Activated T-cell treated with anti-CD3 and anti-CD28 coated beads, Interleukin-2, amount 50 U/mL, for 72 hours (primary cell): ENCODE data around the gene ZNF492. TPM values are rescaled to one million over a fixed set of nuclear protein-coding genes. Genes with fewer than 3 reads are reported as not detected.
"Not testable (repeated sequence)": the region's sequence is repeated elsewhere in the genome, so short reads cannot be mapped to it uniquely, and the experiment has no call there.

Source experiments
- ATAC-seq, 2 donors: fragments of 150-1000 bp; cut with Tn5 transposase; replicated peaks in 1 of 2; 2 replicates each; pipeline ENCODE4 v1.10.0; 2021; ENCODE audit warnings: moderate library complexity in 2 of 2, mild to moderate bottlenecking in 1 of 2
- DNase-seq, 2 donors: peaks; one replicate each; pipeline ENCODE4 v3.0.0; 2021 to 2022; ENCODE audit warnings: mixed read lengths in 1 of 2
- H3K27ac Mint-ChIP-seq: one replicate; pipeline ENCODE4 v1.8.0; 2022; ENCODE audit warnings: mild to moderate bottlenecking, moderate library complexity, mixed read lengths
- H3K27me3 Mint-ChIP-seq: one replicate; pipeline ENCODE4 v1.8.0; 2022; ENCODE audit warnings: low read depth, mixed read lengths
- H3K36me3 Mint-ChIP-seq, 2 donors: one replicate each; pipeline ENCODE4 v1.8.0; 2022; ENCODE audit warnings: mixed read lengths in 2 of 2, mild to moderate bottlenecking in 1 of 2; ENCODE audit not compliant: insufficient read depth in 2 of 2
- H3K4me1 Mint-ChIP-seq: one replicate; pipeline ENCODE4 v1.8.0; 2022; ENCODE audit warnings: low read depth, mixed read lengths
- H3K4me3 Mint-ChIP-seq, 2 donors: one replicate each; pipeline ENCODE4 v1.8.0; 2022; ENCODE audit warnings: mild to moderate bottlenecking in 2 of 2, mixed read lengths in 2 of 2, moderate library complexity in 2 of 2
- H3K9me3 Mint-ChIP-seq, 2 donors: one replicate each; pipeline ENCODE4 v1.8.0; 2022; ENCODE audit warnings: mixed read lengths in 2 of 2
- total RNA-seq, 2 donors: library from RNA; stranded (reverse); gene quantifications; one replicate each; pipeline ENCODE4 v1.2.3, GENCODE V29; 2022

The ZNF492 gene
- total RNA-seq, 2 donors from 2014 or later = 0.93 to 2.7 TPM

DNA sequence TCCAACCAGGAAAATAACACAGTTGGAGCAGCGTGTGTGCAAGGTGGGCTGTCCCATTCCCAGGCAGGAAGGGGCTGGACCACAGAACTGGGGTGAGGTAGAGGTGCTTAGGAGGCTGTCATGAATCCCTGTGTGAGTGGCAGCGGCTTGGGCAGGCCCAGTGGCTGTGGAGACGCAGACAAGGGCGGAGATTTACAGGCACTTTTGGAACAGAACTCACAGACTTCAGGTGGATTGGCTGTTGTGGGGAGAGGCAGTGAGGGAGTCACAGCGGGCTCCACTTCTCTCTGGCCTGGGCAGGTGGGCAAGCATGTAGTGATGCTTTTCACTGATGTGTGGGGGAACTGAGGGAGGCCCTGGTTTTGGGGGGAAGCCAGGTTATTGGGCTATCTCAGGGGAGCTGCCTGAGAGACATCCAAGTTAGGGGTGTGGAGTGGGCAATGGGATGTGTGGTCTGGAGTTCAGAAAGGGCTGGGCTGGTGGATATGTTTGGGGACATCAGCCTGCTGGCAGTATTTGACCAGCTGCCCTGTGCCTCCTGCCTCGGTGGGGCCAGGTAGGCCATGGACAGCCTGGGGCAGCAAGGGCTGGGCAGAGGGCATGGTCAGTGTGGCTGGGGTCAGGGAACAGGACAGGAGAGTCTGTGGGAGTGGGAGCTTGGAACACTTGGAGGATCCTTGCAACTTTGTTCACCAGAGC, 27.0 kb upstream of the ZNF492 start:
- peaks cover 6 to 15% of the 10 kb centered on the region in 2 donors for H3K36me3 Mint-ChIP-seq
- H3K27me3 Mint-ChIP-seq = no peaks in the 10 kb centered on the region
- no peaks in the 10 kb centered on the region for H3K4me1 Mint-ChIP-seq
- ATAC-seq (no peak), DNase-seq (no peak)
- H3K4me3 Mint-ChIP-seq = no peak overlapping the region
- H3K27ac Mint-ChIP-seq = no peak overlapping the region
- peaks cover 8 to 10% of the 10 kb centered on the region in 2 donors for H3K9me3 Mint-ChIP-seq

DNA sequence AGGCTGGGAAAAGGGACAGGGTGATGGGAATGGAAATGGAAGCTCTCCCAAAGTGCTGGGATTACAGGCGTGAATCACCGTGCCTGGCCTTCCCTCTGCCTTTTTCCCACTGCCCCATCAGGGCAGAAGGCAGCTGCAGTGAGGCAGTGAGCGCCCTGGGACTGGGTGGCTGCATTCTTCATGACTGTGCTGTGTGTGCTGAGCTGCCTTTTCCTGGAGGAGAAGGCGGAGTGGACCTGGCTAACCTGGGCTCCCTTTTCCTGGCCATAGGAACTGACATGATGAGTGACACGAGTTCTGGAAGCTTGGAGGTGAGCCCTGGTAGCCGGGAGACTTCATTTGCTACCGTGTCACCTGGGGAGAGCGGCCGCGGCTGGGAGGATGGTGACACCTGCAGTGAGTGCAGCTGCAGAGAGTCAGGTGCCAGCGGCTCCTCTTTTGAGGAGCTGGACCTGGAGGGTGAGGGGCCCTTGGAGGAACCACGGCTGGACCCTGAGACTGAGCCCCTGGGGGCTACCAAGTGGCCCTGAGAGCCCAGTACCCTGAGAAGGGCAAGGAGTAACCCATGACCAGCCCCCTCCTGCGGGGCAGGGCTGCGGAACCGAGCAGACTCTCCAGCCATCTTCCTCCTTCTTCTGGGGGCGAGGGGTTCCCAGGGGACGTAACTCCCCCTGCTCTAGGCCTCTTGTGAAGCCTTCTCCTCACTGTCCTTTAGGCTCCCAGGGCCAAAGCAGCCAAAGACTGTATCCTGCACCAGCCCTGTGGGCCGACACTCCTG, 26.3 kb upstream of the ZNF492 start:
- Mint-ChIP-seq H3K27me3 (no peaks in the 10 kb centered on the region), H3K36me3 (peaks cover 6 to 14% of the 10 kb centered on the region in 2 donors), H3K4me1 (no peaks in the 10 kb centered on the region), H3K4me3 (no peak overlapping the region), H3K27ac (no peak overlapping the region), H3K9me3 (peaks cover 7 to 10% of the 10 kb centered on the region in 2 donors)
- DNase-seq = no peak
- no peak for ATAC-seq

DNA sequence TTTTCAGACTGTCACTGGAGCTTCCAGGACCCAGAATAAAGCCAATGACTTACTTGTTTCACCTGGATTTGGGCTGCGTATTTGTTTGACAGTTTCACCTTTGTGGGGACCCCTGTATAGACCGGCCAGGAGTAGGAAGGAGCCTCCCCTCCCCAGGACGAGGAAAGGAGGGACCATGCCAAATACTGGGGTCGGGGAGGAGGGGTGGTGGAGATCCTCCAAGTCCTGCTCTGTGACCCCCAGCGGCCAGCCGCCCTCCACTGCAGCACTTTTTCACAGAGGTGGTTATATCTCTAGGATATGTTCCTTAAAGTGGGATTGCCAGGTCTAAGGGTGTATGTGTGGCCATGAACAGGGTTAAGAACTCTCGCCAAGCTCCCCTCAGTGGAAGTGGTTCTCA, 25.7 kb upstream of the ZNF492 start:
- Mint-ChIP-seq H3K4me3 (no peak overlapping the region), H3K36me3 (peaks cover 6 to 14% of the 10 kb centered on the region in 2 donors), H3K27ac (no peak overlapping the region), H3K27me3 (no peaks in the 10 kb centered on the region), H3K9me3 (peaks cover 7 to 10% of the 10 kb centered on the region in 2 donors), H3K4me1 (no peaks in the 10 kb centered on the region)
- no peak for DNase-seq
- ATAC-seq = no peak

DNA sequence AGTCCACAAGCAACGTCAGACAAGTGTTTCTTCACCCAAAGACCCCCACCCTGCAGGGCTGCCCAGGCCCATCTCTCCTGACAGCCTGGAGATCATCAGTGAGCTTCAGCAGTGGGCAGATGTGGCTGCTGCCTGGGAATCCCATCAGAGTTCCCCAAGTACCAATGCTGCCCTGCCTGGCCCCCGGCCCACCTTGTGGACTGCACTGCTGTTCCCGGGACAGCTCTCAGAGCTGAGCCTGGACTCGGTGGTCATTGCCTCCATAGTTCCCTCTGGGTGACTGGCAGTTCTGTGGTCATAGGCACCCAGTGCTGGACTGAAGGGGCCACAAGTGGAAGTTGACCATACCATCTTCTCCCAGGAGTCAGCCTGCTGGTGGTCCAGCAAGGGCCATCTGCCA, 24.5 kb upstream of the ZNF492 start:
- Mint-ChIP-seq H3K36me3 (peaks cover 6 to 14% of the 10 kb centered on the region in 2 donors), H3K4me3 (no peak overlapping the region)

DNA sequence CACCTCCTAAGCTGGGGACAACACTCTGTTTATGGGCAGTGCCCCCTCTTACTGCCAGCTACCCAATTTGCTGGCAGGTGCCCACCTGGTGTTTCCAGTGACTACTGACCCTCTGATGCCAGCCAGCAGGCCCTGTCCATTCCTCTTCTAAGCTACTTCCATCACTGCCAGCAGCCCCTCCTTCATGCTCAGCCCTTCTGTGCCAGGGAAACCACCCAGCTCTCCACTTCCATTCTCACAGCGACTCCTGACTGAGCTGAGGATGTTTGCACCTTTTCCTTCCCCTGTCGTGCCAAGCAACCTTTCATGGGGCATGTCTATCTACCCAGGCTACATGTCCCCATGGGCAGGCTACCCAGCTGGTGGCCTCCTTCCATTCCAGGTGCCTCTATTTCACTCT, 24.0 kb upstream of the ZNF492 start:
- H3K36me3 Mint-ChIP-seq = peaks cover 6 to 14% of the 10 kb centered on the region in 2 donors
- H3K27ac Mint-ChIP-seq = no peak overlapping the region
- no peak overlapping the region for H3K4me3 Mint-ChIP-seq
- no peaks in the 10 kb centered on the region for H3K4me1 Mint-ChIP-seq
- ATAC-seq (no peak), DNase-seq (no peak)
- H3K9me3 Mint-ChIP-seq = peaks cover 7 to 13% of the 10 kb centered on the region in 2 donors
- H3K27me3 Mint-ChIP-seq = no peaks in the 10 kb centered on the region

More for the DNA sequence above, 24.5 kb upstream of the ZNF492 start:
- ATAC-seq = no peak
- Mint-ChIP-seq H3K9me3 (peaks cover 7 to 13% of the 10 kb centered on the region in 2 donors), H3K4me1 (no peaks in the 10 kb centered on the region), H3K27ac (no peak overlapping the region), H3K27me3 (no peaks in the 10 kb centered on the region)
- no peak for DNase-seq

DNA sequence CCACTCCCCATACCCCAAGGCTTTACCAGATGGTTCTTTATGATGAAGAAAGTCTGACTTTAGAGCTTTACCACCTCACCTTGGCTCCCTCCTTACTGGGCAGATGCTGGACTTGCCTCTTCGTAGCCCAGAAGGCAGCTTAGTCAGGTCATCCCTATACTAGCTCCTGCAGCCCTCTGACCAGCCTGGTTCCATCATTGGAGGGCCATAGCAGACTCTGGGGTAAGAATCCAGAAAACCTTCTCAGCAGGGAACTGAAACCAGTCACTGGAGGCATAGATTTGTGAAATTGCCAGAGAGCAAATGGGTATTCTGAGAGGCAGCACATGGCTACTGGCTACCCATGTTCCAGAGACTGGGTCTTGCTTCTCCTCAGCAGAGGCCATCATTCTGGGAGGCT, 21.8 kb upstream of the ZNF492 start:
- H3K36me3 Mint-ChIP-seq = peaks cover 5 to 7% of the 10 kb centered on the region in 2 donors
- ATAC-seq (no peak), DNase-seq (no peak)
- no peak overlapping the region for H3K27ac Mint-ChIP-seq
- H3K4me1 Mint-ChIP-seq = no peaks in the 10 kb centered on the region
- no peak overlapping the region for H3K4me3 Mint-ChIP-seq
- no peaks in the 10 kb centered on the region for H3K27me3 Mint-ChIP-seq
- H3K9me3 Mint-ChIP-seq = peaks cover 3 to 8% of the 10 kb centered on the region in 2 donors

DNA sequence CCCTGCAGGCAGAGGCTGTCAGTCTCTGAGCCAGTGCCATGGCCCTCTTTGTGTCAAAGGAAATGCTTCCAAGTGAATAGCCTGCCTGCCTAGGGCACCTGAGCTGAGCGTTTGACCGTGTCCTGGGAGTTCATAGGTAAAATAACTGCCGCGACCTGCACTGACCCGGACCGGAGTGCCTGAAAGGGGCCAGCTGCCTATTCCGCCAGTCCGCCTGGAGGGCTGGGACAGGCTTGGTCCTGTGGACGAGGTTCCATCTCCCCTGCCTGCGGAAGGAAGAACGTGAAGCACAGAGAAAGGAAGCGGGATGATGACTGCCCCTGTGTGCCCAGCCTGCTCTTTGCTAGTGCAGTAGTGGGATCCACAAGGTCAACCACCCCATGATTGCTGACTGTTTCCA, 17.5 kb upstream of the ZNF492 start:
- Mint-ChIP-seq H3K4me3 (no peak overlapping the region), H3K36me3 (peaks cover 3 to 7% of the 10 kb centered on the region in 2 donors), H3K9me3 (peaks cover 4 to 8% of the 10 kb centered on the region in 2 donors), H3K27ac (no peak overlapping the region), H3K27me3 (no peaks in the 10 kb centered on the region), H3K4me1 (no peaks in the 10 kb centered on the region)
- DNase-seq (no peak), ATAC-seq (no peak)

DNA sequence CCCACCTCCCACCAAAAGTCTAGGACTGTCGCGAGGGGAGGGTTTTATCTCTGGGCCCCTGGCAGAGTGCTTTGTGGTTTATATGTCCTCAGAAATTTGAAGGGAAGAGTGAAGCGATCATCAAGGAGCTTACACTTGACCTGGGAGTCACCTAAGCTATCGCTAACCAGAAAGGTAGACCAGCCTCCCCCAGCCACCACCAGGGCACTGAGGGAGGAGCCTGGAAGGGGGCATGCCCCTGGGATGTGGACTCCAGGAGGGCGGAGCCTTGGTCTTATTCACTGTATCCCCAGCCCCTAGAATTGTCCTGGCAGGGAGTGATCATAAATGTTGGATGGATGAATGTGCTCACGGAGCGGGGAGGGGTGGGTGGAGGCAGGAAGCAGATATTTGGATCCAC, 16.9 kb upstream of the ZNF492 start:
- not testable (repeated sequence) for H3K27ac Mint-ChIP-seq, H3K4me1 Mint-ChIP-seq, H3K9me3 Mint-ChIP-seq

DNA sequence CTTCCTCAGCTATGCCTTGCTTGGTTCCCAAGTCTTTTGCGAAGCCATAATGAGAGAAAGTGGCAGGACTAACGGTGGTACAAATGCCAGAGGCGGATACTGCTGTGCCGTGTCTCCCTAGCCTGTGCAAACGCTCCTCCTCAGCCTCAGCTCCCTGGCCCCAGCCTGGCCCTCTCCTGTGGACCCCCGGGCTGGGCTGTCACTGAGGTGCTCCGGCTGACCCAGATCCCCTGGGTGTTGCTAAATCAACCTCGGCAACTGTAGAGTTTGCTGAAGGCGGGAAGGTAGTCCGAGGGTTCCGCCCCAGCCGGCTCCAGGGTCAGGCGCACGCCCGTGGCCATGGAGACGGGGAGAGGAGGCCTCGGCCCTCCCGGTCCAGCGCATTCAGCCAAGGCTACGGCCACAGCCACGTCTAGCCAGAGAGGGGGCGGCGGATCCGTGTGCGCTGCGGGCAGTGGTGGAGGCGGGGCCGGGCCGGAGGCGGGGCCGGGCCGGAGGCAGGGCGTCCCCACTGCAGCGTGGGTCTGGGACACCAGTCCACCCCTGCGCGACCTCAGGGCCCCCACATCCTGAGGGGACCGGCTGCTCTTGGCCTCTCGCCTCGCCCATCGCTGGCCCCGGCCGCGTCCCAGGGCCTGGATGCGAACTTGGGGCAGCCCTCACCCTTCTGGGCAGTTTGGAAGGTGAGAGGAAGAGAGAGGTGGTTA, 16.4 kb upstream of the ZNF492 start:
- ATAC-seq (no peak), DNase-seq (no peak)
- no peak overlapping the region for H3K27ac Mint-ChIP-seq
- H3K4me3 Mint-ChIP-seq = no peak overlapping the region
- H3K36me3 Mint-ChIP-seq = peaks cover 3 to 7% of the 10 kb centered on the region in 2 donors
- H3K27me3 Mint-ChIP-seq = no peaks in the 10 kb centered on the region
- H3K9me3 Mint-ChIP-seq = peaks cover 2 to 9% of the 10 kb centered on the region in 2 donors
- no peaks in the 10 kb centered on the region for H3K4me1 Mint-ChIP-seq

More for the DNA sequence above, 16.9 kb upstream of the ZNF492 start:
- not testable (repeated sequence) for H3K27me3 Mint-ChIP-seq, ATAC-seq, DNase-seq, H3K36me3 Mint-ChIP-seq, H3K4me3 Mint-ChIP-seq

DNA sequence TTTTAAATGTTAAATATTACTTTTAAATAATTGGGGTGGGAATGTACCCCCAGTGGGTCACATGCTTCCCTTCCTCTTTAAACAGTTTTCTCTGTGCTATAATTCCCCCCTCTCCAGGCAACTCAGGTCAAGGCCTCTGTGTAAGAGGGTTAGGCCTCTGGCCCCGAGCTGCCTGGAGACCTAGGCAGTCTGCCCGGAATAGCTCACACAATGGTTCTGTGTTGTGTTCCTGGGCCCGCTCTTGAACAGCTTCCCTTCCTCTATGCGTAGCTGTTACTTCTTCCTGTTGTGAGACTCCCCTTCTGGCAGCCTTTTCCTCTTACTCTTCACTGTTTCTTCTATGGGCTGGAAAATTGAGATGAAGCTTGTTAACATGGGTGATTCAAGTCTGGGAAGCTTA, 14.8 kb upstream of the ZNF492 start:
- H3K4me1 Mint-ChIP-seq = no peaks in the 10 kb centered on the region
- H3K4me3 Mint-ChIP-seq = no peak overlapping the region
- H3K9me3 Mint-ChIP-seq = peaks cover 2 to 5% of the 10 kb centered on the region in 2 donors
- peaks cover 3 to 10% of the 10 kb centered on the region in 2 donors for H3K36me3 Mint-ChIP-seq
- no peak for ATAC-seq
- no peaks in the 10 kb centered on the region for H3K27me3 Mint-ChIP-seq
- DNase-seq = no peak
- no peak overlapping the region for H3K27ac Mint-ChIP-seq

DNA sequence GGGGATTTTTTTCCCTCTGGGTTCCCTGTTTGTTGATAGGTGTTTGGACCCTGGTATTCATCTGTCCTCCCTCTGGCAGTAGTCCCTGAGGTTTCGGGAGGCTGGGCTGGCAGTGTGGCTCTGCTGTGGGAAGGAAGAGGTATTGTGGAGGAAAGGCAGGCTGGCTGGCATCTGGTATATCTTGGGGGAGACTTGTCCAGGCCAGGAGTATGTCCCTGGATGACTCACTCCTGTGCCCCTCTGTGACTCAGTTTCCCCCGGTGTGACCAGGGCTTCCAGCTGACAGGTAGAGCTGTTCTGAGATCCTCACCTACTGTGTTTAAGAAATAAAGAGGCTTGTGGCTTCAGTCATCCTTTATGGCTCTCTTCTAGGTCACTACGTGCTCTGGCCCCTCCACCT, 14.2 kb upstream of the ZNF492 start:
- DNase-seq = no peak
- Mint-ChIP-seq H3K4me1 (no peaks in the 10 kb centered on the region), H3K4me3 (no peak overlapping the region), H3K27me3 (no peaks in the 10 kb centered on the region), H3K9me3 (peaks cover 2 to 5% of the 10 kb centered on the region in 2 donors), H3K36me3 (peaks cover 3 to 10% of the 10 kb centered on the region in 2 donors), H3K27ac (no peak overlapping the region)
- no peak for ATAC-seq

DNA sequence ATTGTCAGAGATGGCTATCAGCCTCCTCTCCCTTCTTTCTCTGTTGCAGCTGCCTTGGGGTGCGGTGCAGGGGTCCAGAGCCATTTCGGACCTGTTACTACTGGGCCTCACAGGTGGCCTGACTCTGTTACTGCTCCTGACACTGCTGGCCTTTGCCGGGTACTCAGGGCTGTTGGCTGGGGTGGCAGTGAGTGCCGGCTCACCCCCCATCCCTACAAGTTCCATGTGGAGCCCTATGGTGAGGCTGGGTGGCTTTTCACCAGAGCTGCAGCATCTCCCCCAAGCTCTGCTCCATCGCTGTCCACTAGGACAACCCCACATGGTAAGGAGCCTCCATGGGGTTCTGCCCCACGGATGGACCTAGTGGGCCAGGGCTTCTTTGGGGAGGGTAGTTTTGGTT, 13.7 kb upstream of the ZNF492 start:
- Mint-ChIP-seq H3K27me3 (no peaks in the 10 kb centered on the region), H3K27ac (no peak overlapping the region), H3K4me1 (no peaks in the 10 kb centered on the region), H3K9me3 (peaks cover 2 to 5% of the 10 kb centered on the region in 2 donors), H3K36me3 (peaks cover 3 to 10% of the 10 kb centered on the region in 2 donors), H3K4me3 (no peak overlapping the region)
- no peak for DNase-seq
- ATAC-seq = no peak

DNA sequence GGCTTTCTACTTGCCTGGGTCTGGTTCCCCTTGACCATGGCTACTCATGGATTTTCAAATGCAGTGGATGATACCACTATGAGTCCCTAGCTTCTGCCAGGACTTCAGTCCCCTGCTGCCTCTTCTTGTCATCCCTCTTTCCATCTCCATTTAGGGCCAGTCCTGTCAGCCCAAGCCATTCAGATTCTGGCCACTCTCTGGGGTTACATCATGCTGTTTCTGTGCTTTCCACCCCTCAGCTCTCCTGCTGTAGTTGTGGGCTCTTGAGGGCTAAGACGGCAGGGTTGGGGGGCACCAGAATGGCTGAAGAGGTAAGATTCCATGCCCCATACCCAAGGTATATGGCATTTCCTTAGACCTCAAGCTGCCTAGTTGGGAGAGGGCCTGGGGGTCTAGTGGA, 13.2 kb upstream of the ZNF492 start:
- Mint-ChIP-seq H3K4me3 (no peak overlapping the region), H3K27me3 (no peaks in the 10 kb centered on the region), H3K36me3 (peaks cover 3 to 9% of the 10 kb centered on the region in 2 donors), H3K9me3 (peaks cover 2 to 5% of the 10 kb centered on the region in 2 donors), H3K27ac (no peak overlapping the region), H3K4me1 (no peaks in the 10 kb centered on the region)
- no peak for DNase-seq
- no peak for ATAC-seq
